A549 treated with Hydrocortisone at 1 μM for 4 hours (cell line): ENCODE results near the gene WDCP. TPM values are rescaled to one million over a fixed set of nuclear protein-coding genes. Genes with fewer than 3 reads are reported as not detected.

Experiments
- total RNA-seq: library from RNA; stranded (reverse); fragments of 200-300 nt; extraction: Qiagen RNA extraction; gene quantifications from 5 replicates; pipeline ENCODE4 v1.2.3, GENCODE V29; 2022

WDCP gene, protein sequence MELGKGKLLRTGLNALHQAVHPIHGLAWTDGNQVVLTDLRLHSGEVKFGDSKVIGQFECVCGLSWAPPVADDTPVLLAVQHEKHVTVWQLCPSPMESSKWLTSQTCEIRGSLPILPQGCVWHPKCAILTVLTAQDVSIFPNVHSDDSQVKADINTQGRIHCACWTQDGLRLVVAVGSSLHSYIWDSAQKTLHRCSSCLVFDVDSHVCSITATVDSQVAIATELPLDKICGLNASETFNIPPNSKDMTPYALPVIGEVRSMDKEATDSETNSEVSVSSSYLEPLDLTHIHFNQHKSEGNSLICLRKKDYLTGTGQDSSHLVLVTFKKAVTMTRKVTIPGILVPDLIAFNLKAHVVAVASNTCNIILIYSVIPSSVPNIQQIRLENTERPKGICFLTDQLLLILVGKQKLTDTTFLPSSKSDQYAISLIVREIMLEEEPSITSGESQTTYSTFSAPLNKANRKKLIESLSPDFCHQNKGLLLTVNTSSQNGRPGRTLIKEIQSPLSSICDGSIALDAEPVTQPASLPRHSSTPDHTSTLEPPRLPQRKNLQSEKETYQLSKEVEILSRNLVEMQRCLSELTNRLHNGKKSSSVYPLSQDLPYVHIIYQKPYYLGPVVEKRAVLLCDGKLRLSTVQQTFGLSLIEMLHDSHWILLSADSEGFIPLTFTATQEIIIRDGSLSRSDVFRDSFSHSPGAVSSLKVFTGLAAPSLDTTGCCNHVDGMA
- total RNA-seq = 12.7 to 15.7 TPM (median 14.7 TPM) in 5 replicates

DNA sequence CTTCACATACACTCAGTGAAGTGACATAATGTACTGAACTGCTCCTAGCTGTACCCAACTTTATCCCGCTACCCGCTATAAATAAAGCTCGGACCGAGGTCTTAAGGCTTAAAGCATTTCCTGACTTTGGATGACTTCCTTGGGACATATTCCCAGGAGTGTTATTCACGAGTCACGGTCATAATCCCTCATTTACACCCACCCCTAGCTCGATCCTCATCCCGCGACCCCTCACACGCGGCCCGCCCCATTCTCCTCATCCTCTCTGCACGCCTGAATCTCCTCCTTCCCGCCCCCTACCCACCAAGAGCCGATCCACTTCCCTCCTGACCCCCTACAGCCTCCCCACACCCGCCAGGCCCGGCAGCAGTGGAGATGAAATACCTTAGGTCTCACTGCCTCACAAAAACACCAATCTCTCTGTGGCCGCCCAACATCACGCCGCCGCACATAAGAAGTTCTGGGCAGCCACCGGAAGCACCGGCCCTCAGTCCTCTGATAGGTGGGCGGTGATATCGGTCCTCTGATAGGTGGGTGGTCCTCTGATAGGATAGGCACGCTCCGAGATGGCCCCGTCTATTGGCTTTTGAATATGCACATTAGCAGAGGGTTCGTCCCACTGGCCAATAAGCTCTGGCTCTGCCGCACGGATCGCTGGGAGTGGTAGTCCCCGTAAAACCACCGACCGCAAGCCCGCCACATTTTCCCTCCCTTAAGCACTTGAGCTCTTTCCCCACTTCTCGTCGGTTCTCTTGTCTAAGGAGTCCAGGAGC, at the start of gene WDCP:
WDCP (minus strand) TSS at position 462 of the 773 bp plus-strand sequence. CDS start 7,897 bp downstream, outside the sequence.

DNA sequence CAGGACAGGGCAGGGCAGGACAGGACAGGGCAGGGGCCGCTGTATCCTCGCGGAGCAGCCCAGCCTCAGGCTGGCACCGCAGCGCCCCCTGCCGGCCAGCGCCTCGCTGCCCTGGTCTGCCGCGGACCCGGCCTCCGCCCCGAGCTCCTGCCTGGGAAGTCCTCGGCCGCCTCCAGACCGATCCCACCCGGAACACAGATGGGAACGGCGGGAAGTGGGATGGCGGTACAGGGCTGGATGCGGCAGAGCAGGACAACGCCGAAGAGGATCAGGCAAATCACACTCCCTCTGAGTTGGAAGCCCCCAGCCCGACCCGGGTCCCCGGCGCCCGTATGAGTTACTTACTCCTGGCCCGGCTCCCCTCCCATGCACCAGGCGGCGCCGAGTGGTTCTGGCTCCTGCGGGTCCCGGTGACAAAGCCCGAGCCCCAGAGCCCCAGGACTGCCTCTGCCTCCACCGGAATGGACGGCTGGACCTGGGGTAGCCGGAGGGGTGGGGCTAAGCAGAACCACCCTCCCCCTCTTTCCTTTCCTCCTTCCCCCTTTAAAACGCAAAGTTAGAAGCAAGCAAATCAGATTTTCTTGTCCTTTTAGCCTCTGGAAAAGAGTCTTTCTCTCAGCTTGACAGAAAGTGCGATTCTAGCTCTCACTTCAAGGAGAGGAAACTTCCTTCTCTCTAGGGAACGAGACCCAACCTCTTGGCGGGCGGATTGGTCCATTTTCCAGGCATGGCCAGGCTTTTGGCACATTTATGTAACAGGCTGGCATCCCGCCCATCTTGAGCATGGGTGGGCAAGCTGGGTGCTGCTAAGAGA, 37.4 kb upstream of the WDCP start, which contains the start of gene TP53I3:
TP53I3 (minus strand) TSS at position 449 of the 814 bp plus-strand sequence. CDS start 508 bp downstream, outside the sequence.

DNA sequence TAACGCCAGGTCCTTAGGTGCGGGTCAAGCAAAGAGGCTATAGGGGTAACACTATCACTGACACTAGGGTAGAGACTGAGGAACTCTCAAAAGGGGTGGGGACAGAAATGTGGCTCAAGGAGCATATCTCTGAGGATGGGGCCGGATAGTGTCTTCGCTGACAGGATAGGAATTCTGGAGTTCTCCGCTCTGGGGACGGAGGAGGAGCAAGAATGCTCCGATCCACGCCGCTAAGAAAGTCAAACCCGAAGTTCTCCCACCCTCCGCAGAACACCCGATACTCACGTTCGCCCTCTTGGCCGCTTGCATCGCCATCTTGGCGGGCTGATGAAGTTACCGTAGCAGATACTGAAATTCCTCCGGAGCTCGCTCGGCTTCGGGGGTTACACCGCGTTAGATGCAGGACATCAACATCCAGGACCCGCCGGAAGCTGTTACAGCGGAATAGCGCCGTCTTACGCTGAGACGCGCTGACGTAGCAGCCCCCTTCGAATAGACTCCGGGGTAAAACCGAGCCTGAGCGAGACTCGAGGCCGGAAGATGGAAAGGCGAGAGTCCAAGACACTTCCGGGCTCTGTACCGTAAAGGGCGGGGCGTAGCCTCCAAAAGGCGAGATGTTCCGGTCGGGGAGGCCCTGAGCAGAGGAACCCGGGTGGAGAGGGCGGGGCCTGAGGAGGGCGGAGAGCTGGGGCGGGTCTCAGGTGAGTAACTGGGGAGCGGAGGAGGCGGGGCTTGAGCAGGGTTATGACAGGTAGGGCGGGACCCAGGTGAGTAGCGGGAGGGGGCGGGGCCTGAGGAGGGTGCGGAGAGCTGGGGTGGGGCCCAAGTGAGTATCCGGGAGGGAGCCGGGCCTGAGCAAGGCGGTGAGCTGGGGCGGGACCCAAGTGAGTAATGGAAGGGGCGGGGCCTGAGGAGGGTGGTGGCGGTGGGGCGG, 29.0 kb upstream of the WDCP start, which contains the start of gene SF3B6:
SF3B6 (minus strand) TSS at position 412 of the 934 bp plus-strand sequence; CDS start at position 315, 97 bp downstream.

DNA sequence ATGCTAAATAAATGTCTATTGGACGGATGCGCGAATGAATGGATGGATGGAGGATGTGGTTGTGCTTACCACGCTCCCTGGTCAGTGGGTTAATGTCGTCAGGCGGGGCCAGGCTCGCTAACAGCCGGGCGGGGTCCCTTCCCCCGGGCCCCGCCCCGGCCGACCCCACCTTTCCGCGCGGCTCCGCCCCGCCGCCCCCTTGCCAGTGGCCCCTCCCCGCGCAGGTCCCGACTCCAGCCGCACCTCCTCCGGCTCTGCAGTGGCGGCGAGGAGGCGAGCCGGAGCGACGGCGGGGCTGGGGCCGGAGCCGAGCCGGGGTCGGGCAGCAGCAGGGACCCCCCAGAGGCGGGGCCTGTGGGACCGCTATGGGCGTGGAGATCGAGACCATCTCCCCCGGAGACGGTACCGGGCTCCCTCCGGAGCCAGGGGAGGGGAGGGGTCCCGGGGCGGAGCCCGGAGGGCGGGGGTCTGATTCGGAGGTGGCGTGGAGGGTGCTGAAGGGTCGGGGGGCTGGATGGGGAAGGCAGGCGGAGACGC, 2.4 kb upstream of the WDCP start, which contains the start of gene FKBP1B:
FKBP1B (plus strand) TSS at position 257 of the 537 bp plus-strand sequence; CDS start at position 366, 109 bp downstream.

DNA sequence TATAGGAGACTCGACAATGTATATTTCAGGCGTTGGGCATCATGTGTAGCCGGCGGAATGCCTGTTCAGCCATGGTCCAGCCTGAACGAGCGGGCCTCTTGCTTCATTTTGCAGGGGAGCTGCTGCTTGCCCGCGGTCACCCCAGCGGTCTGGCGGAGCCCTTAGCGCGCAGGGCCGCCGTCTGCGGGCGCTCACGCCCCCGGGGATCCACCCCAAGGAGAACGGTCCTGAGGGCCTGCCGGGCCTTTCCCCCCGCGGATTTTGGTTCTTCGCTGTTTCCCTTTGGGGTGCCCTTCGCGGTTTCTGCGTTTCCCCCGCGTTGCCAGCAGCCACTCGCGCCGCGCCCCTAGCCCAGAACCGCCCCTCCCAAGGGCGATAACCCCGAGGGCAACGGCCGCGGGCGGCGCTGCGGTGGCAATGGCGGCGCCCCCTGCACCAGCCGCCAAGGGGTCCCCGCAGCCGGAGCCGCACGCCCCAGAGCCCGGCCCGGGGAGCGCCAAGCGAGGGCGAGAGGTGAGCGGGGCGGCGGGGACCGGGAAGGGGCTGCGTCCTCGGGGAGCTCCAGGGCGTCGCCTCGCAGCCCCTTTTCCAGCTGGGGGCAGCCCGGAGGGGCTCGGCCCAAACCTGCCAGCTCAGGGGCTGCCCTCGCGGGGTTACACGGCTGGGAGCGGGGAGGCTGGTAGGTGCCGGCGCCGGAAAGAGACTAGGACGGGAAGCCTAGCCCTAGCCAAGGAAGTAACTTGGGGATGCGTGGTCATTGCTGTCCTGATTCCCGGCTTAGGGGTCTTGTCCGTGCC, 37.3 kb downstream of the WDCP start, which contains the start of gene MFSD2B:
MFSD2B (plus strand) TSS at position 406 of the 797 bp plus-strand sequence; CDS start at position 418, 12 bp downstream.

Other genes starting within 250 kb of the WDCP start
- 5.9 to 8.5 TPM (median 7.2 TPM) in 5 replicates for gene ATAD2B, start 120.3 kb downstream of the WDCP start, total RNA-seq
- gene UBXN2A, start 106.9 kb downstream of the WDCP start, total RNA-seq = 20.9 to 25.5 TPM (median 22.7 TPM) in 5 replicates
- gene MFSD2B, start 37.3 kb downstream of the WDCP start, total RNA-seq = 0.18 to 0.84 TPM (median 0.52 TPM) in 5 replicates
- gene FKBP1B, start 2.4 kb upstream of the WDCP start, total RNA-seq = 10.6 to 13.7 TPM (median 13.1 TPM) in 5 replicates
- gene SF3B6, start 28.9 kb upstream of the WDCP start, total RNA-seq = 158 to 181 TPM (median 175 TPM) in 5 replicates
- 257 to 305 TPM (median 269 TPM) in 5 replicates for gene TP53I3, start 37.4 kb upstream of the WDCP start, total RNA-seq
- gene PFN4, start 75.9 kb upstream of the WDCP start, total RNA-seq = 1.7 to 2.3 TPM (median 1.8 TPM) in 5 replicates
- gene FAM228B, start 76.1 kb upstream of the WDCP start, total RNA-seq = 1.6 to 2.2 TPM (median 1.9 TPM) in 5 replicates
- gene FAM228A, start 127.7 kb upstream of the WDCP start, total RNA-seq = not detected in 5 replicates